GM12878 (cell line): ENCODE results near the gene ALDH3A2. TPM values are rescaled to one million over a fixed set of nuclear protein-coding genes. Genes with fewer than 3 reads are reported as not detected.

Experiments
- ATAC-seq: fragments of 200-7000 bp; cut with Tn5 transposase; 3 replicates; pipeline ENCODE4 v1.9.1; 2020; ENCODE audit warnings: mild to moderate bottlenecking, moderate library complexity
- BruUV-seq: library from RNA; stranded (reverse); fragments of 400-500 nt; replicated peaks from 2 replicates; lab custom pipeline; 2021; lab: Mats Ljungman, UMichigan
- CTCF ChIA-PET: fragments of 300-600 bp; sonication (Branson Sonifier 250); formaldehyde crosslinking; extraction: SDS; loops from one replicate; lab custom pipeline; 2021; ENCODE audit warnings: inconsistent platforms; lab: Yijun Ruan, JAX
- POLR2A ChIA-PET: fragments of 350-600 bp; formaldehyde crosslinking; extraction: SDS; loops from one replicate; lab custom pipeline; 2021; ENCODE audit warnings: inconsistent platforms; lab: Charles Lee
- RAD21 ChIA-PET: fragments of 300-600 bp; sonication (Branson Sonifier 250); formaldehyde crosslinking; loops from one replicate; lab custom pipeline; 2023; ENCODE audit warnings: antibody characterized with exemption; ENCODE audit not compliant: unreplicated experiment; lab: Charles Lee
- SMC1A ChIA-PET: fragments of 300-600 bp; sonication (Branson Sonifier 250); formaldehyde crosslinking; loops from one replicate; lab custom pipeline; 2023; ENCODE audit not compliant: unreplicated experiment, uncharacterized antibody; lab: Charles Lee
- DNase-seq: peaks from one replicate; pipeline ENCODE4 v3.0.0-alpha.2; 2011; ENCODE audit warnings: low read depth, low spot score
- FAIRE-seq: peaks from 3 replicates; lab custom pipeline; 2011; peaks lifted over from hg19 to GRCh38; lab: Jason Lieb, UNC
- H2AFZ ChIP-seq: 2 replicates; pipeline ENCODE4 v1.6.0; 2011; ENCODE audit warnings: low read depth, low read length, control low read depth; ENCODE audit not compliant: control insufficient read depth
- H3K27ac ChIP-seq: 2 replicates; pipeline ENCODE4 v1.5.1; 2011; ENCODE audit warnings: control low read depth; ENCODE audit not compliant: control insufficient read depth, insufficient read depth
- H3K27me3 ChIP-seq, 2 experiments: replicated peaks in 1 of 2; 2 replicates each; pipeline versions ENCODE4 v1.6.0 to v1.6.1; 2011; ENCODE audit warnings: low read length in 1 of 2; ENCODE audit not compliant: control insufficient read depth in 2 of 2, insufficient read depth in 2 of 2
- H3K36me3 ChIP-seq, 2 experiments: 2 replicates each; pipeline ENCODE4 v1.5.1; 2011; ENCODE audit warnings: low read length in 1 of 2; ENCODE audit not compliant: control insufficient read depth in 2 of 2, insufficient read depth in 2 of 2
- H3K4me1 ChIP-seq: 2 replicates; pipeline ENCODE4 v1.6.1; 2011; ENCODE audit warnings: mild to moderate bottlenecking, low read length, moderate library complexity, mixed read lengths; ENCODE audit not compliant: control insufficient read depth, insufficient read depth
- H3K4me2 ChIP-seq: 2 replicates; pipeline ENCODE4 v1.6.0; 2011; ENCODE audit warnings: control low read depth; ENCODE audit not compliant: control insufficient read depth, insufficient read depth
- H3K4me3 ChIP-seq: fragments of 200-600 bp; sonication (generic); 2 replicates; pipeline ENCODE4 v1.5.1; 2016
- H3K79me2 ChIP-seq: 2 replicates; pipeline ENCODE4 v1.6.0; 2011; ENCODE audit warnings: low read length; ENCODE audit not compliant: control insufficient read depth, insufficient read depth
- H3K9ac ChIP-seq: 2 replicates; pipeline ENCODE4 v1.8.0; 2011; ENCODE audit warnings: low read length, control low read depth, mixed read lengths; ENCODE audit not compliant: control insufficient read depth, insufficient read depth
- H3K9me3 ChIP-seq: replicated peaks from 3 replicates; pipeline ENCODE4 v1.5.1; 2011; ENCODE audit warnings: mild to moderate bottlenecking, low read length; ENCODE audit not compliant: control insufficient read depth, insufficient read depth
- H4K20me1 ChIP-seq: 2 replicates; pipeline ENCODE4 v1.6.0; 2011; ENCODE audit not compliant: control insufficient read depth, insufficient read depth
- ASH2L ChIP-seq: fragments of 300-600, 200-600 bp; sonication (generic); IDR thresholded peaks from 2 replicates; pipeline ENCODE4 v1.6.1; 2017; ENCODE audit warnings: low read depth, mild to moderate bottlenecking, borderline replicate concordance
- CEBPB ChIP-seq, 2 experiments: fragments of 150-350 bp in 1 of 2; IDR thresholded peaks; 2 replicates each; pipeline ENCODE4 v1.6.1; 2012 to 2014; ENCODE audit warnings: low read depth in 2 of 2, low read length in 2 of 2, borderline replicate concordance in 1 of 2, inconsistent platforms in 1 of 2
- PAX8 ChIP-seq: fragments of 450-650 bp; IDR thresholded peaks from 2 replicates; pipeline ENCODE4 v1.6.1; 2017; ENCODE audit warnings: mild to moderate bottlenecking, moderate library complexity
- STAT3 ChIP-seq: IDR thresholded peaks from 2 replicates; pipeline ENCODE4 v1.6.1; 2011; ENCODE audit warnings: low read depth, low read length, improper control_type of control experiment
- TCF3 ChIP-seq: IDR thresholded peaks from 2 replicates; pipeline ENCODE4 v1.6.1; 2012; ENCODE audit warnings: low read depth, mild to moderate bottlenecking, low read length, borderline replicate concordance; ENCODE audit not compliant: insufficient read depth
- ZNF207 ChIP-seq: fragments of 450-650 bp; IDR thresholded peaks from 2 replicates; pipeline ENCODE4 v1.6.1; 2014; ENCODE audit warnings: antibody characterized with exemption, mild to moderate bottlenecking, borderline replicate concordance
- WGBS: methylation state at CpG from one replicate; pipeline ENCODE4 v1.1.6; 2016; ENCODE audit warnings: low lambda C conversion rate; ENCODE audit not compliant: insufficient replicate concordance, insufficient coverage; ENCODE audit errors: missing lambda C conversion rate; 5-methylcytosine and 5-hydroxymethylcytosine counted together
- in situ Hi-C: fragments of 300-500 bp; cut with MboI; formaldehyde crosslinking; loops from 9 replicates; pipeline ENCODE4 v1.14.3; 2018; ENCODE audit warnings: mixed read lengths
- intact Hi-C: fragments of 100-400 bp; cut with micrococcal nuclease; formaldehyde crosslinking; loops from one replicate; pipeline ENCODE4 v1.14.2; 2022; ENCODE audit not compliant: unreplicated experiment
- polyA plus RNA-seq, 11 experiments: library from polyadenylated mRNA; depleted of rRNA in 4 of 11; unstranded in 6 of 11; stranded (reverse) in 5 of 11; fragments of >200 nt; fragmentation: Nextera tagmentation in 4 of 11; fragmentation: Illumina TruSeq in 1 of 11; extraction: Ambion mirVana in 4 of 11; extraction: Trizol in 1 of 11; gene quantifications; 1 replicate in 1 of 11; 2 replicates in 10 of 11; pipeline versions ENCODE4 v1.2.1 to v1.2.3, GENCODE V29; 2011 to 2016; ENCODE audit warnings: inconsistent platforms in 2 of 11, missing spikeins in 2 of 11, low read depth in 1 of 11
- total RNA-seq, 4 experiments: library from RNA; depleted of rRNA in 3 of 4; stranded (reverse); fragments of >200 nt in 3 of 4; fragmentation: Illumina TruSeq in 1 of 4; extraction: Trizol in 1 of 4; gene quantifications; 2 replicates each; pipeline versions ENCODE4 v1.2.1 to v1.2.3, GENCODE V29; 2013 to 2021
- TF ChIP-seq, protein P1 (sequence below): IDR thresholded peaks from 2 replicates; pipeline ENCODE4 v1.6.1; 2012; ENCODE audit warnings: low read depth, low read length, improper control_type of control experiment

Gene ALDH3A2
- total and polyA plus RNA-seq, 10 of the 15 experiments (the other 5 are each of a cell fraction or from before 2014, with no cell fraction given): 5.0 to 37.0 (median 26.1) TPM

- RAD21 ChIA-PET: no interaction called here
- in situ Hi-C loops: no loop called here
These were observed 71.0 kb downstream of the ALDH3A2 start for GRCh38 chr17:19719355-19720209.

DNA sequence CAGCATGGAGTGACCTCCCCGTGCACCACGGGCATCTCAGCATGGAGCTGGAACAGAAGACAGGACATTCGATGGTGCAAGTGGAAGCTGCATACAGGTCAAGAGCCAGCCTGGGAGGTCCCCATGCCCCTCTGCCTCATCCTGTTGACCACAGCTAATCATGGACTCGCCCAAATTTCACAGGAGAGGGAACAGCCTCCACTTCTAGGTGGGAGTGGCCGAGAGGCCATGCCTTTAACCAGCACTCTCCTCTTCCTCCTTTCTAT lies 71.6 kb downstream of the ALDH3A2 start:
- in situ Hi-C loops (no loop called here), intact Hi-C loops (no loop called here)
- DNase-seq: no peak
- SMC1A ChIA-PET: no interaction called here
- H4K20me1 ChIP-seq: no peaks in the 10 kb centered on the region
- no peak overlapping the region for H3K9ac ChIP-seq
- H3K4me3 ChIP-seq: no peak overlapping the region
- RAD21 ChIA-PET: no interaction called here
- CTCF ChIA-PET: no interaction called here
- POLR2A ChIA-PET: no interaction called here
- ATAC-seq: no peak
- no peaks in the 10 kb centered on the region for H3K9me3 ChIP-seq
- no peak overlapping the region for H3K4me2 ChIP-seq
- no peaks in the 10 kb centered on the region for H3K79me2 ChIP-seq
- BruUV-seq: no TSS peak
- H3K27ac ChIP-seq: no peak overlapping the region
- FAIRE-seq: no peak
- no peaks in the 10 kb centered on the region for H3K4me1 ChIP-seq
- H2AFZ ChIP-seq: no peak overlapping the region
- TF ChIP-seq ZNF207 (no peak), ASH2L (no peak), TCF3 (no peak), STAT3 (no peak), PAX8 (no peak)
- TF ChIP-seq, protein P1, sequence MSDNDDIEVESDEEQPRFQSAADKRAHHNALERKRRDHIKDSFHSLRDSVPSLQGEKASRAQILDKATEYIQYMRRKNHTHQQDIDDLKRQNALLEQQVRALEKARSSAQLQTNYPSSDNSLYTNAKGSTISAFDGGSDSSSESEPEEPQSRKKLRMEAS: no peak
- 23% methylated on average over 5 of the region's 5 CpGs for WGBS
- H3K27me3 ChIP-seq: peaks cover 1 to 2% of the 10 kb centered on the region in 2 experiments; a peak in 2 of 4 replicates
- no peaks in the 10 kb centered on the region for H3K36me3 ChIP-seq

More at GRCh38 chr17:19719355-19720209, 71.0 kb downstream of the ALDH3A2 start:
- Histone ChIP-seq H3K9ac (no peak overlapping the region), H3K79me2 (no peaks in the 10 kb centered on the region), H3K9me3 (no peaks in the 10 kb centered on the region), H3K36me3 (no peaks in the 10 kb centered on the region), H3K4me3 (no peak overlapping the region)
- no peak for FAIRE-seq
- SMC1A ChIA-PET: interaction anchor here (1.7 kb wide), 1 partner anchor 202 kb away, joined by 4 read pairs; no protein-coding TSS in a partner anchor
- BruUV-seq: no TSS peak
- intact Hi-C loops: no loop called here
- no peak for DNase-seq
- no peak for ATAC-seq
- TF ChIP-seq CEBPB (IDR thresholded peaks at IDR 0.05; ENCODE audit: borderline replicate concordance in 1 of 2, low read depth in 2 of 2, low read length in 2 of 2): no peak
- TF ChIP-seq, all 136 proteins: peak for 0
- no peak overlapping the region for H2AFZ ChIP-seq
- no peak overlapping the region for H3K27ac ChIP-seq
- WGBS: 50% methylated on average over 23 of the region's 23 CpGs
- no peaks in the 10 kb centered on the region for H4K20me1 ChIP-seq
- CTCF ChIA-PET: interaction anchor here (1.1 kb wide), 1 partner anchor 204 kb away, joined by 3 read pairs; no protein-coding TSS in a partner anchor
- peaks cover 0 to 2% of the 10 kb centered on the region in 2 experiments; a peak in 1 of 4 replicates for H3K27me3 ChIP-seq
- POLR2A ChIA-PET: no interaction called here
- no peak overlapping the region for H3K4me2 ChIP-seq
- H3K4me1 ChIP-seq: no peaks in the 10 kb centered on the region
